NCI-H2227 treated with DMSO at 0.1 percent for 48 hours (cell line): ENCODE results near the gene URB1.

Experiments used
- DNase-seq: peaks from one replicate; lab custom pipeline; 2025; lab: John Stamatoyannopoulos, UW

URB1 gene

DNA sequence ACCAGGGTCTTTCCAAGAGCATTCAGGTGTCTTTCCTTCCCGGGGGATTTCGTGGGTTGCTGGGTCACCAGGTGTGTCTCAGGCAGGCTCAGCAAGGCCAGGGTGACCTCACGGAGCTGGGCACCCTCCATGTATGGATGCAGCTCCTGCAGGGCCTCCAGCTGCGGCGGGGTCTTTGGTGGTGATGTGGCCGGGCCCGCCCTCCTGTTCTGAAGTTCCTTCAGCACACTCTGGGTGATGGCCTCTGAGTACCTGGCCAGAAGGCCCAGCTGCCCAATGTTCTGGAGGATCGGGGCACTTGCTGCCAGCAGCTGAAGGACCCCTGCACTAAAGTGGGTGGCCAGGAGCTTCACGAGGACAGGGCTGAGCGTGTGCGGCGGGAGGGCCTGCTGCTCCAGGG, 45.5 kb downstream of the URB1 start:
- no peak for DNase-seq

- no peak for DNase-seq
Measured at GRCh38 chr21:32346951-32347350, 45.9 kb downstream of the URB1 start.

DNA sequence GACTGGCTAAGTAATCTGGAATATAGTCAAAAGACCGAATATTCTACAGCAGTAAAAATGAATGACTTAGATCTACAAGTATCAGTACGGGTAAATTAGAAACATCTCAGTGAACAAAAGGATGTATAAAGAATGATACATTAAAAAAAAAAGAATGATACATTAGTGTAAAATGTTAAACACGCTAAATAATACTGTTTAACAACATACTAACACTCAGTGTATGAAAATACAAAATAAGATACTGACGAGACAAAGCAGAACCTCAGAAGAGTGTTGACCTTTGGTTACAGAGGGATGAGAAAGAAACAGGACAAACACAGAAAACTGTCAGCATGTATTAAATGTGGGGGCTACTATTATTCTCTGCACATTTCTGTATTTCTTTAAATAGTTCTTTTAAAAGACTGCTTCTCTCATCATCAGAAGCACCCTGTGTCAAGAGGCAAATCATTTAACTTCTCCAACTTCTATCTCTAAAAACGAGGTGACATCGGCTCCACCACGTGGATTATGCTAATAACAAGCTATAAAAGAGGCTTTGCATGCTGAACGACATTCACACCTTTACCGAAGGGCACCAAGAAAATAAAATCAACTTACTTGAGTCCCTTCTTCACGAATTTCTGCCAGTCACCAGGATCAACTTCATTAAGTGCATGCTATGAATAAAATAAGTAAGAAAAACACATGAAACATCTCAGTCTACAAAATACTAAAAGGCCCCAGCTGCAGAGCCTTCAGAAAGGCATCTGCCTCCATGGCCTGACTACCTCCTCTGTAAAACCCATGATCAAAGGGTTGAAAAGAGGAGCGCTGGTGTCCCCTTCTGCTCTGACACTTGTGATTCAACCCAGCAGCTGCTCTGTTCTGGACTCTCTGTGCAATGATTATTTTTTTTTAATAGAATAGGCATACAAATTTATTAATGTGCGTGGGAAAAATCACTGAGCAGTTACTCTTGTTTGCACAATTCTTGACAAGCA, 51.7 kb downstream of the URB1 start:
- no peak for DNase-seq

GRCh38 chr21:32338209-32338921, 54.4 kb downstream of the URB1 start:
- no peak for DNase-seq

DNA sequence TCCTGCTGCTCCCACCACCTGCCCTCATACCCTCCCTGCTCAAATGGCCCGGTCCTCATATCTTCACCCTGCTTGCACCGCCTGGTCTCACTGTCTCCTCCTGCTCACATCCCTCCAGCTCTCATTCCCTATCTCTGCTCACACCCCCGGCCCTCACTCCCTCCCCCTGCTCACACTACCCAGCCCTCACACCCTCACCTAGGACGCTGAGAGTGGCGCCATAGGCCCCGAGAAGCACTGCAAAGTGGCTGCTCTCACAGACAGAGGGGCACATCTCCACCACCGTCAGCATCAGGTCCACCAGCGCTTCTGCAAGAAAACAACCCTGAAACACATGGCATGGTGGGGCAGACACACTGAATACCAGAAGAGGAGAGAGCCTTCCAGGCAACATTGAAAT, 55.6 kb downstream of the URB1 start:
- DNase-seq = no peak

- DNase-seq = no peak
Measured at GRCh38 chr21:32336711-32337110, 56.1 kb downstream of the URB1 start.

GRCh38 chr21:32335601-32336575, 56.9 kb downstream of the URB1 start:
- DNase-seq = no peak

GRCh38 chr21:32334980-32335531, 57.8 kb downstream of the URB1 start:
- no peak for DNase-seq

- DNase-seq = no peak
Measured at GRCh38 chr21:32333953-32334673, 58.7 kb downstream of the URB1 start.

GRCh38 chr21:32332463-32332951, 60.3 kb downstream of the URB1 start:
- no peak for DNase-seq

- DNase-seq = no peak
Measured at GRCh38 chr21:32331444-32332305, 61.1 kb downstream of the URB1 start.

DNA sequence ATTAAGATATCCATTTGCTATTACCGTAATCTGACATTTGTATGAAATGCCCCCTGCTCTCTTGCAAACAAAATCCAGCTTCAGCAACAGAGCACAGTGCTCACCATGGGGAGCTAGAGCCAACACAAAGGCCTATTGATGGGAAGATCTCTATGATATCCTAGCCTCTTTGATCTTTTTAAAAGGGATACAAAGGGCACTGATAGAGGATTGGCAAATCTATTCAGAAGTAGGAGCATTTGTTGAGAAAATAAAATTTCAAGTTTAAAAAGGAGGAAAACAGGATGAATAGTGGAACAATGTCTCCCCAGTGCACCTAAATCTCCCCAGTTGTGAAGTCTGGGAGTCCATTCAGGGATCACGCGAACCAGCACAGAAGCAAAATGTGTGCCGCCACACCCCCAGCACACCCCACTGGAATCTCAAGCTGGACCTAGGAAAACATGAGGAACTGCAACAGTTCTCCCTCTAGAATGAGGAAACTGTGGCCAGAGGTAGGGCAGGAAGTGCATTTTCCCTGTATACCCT, 62.0 kb downstream of the URB1 start:
- no peak for DNase-seq

GRCh38 chr21:32329776-32330175, 63.0 kb downstream of the URB1 start:
- DNase-seq = no peak

DNA sequence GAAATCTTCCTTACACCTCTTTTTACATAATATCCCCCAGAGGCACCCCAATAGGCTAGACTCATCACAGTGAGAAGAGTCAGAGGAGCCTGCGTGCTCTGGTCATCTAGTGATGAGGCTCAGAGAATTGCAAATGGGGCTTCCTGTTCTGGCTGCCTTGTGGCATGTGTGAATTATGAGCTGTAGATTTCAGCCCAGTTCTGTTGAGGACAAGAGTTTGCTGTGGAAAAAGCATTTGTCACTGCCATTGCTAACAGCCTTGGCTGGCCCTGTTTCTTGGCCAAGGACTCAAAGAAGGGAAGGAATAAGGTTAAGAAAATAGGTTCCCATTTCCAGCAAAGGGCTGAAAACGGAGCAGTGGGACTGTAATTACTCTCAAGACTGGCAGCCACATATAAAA, 63.5 kb downstream of the URB1 start:
- DNase-seq = no peak

- DNase-seq = no peak
Measured at GRCh38 chr21:32328595-32328994, 64.2 kb downstream of the URB1 start.

DNA sequence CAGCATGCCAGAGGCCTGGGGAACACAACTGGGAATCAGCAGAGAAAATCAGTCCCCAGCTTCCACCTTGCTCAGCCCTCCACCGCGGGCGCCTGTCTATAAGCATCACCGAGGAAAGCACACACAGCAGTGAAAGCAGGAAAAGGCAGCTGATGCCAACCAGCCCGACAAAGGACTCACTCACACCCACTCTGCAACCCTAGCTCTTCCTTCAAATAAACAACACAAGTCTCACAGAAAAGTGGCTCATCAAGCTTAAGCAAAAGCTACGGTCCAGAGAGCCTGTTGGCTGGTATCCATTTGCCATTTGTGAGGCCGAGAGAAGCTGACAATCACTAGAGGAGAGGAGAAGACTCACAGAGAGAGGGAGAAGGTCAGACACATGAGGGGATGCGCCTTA, 67.1 kb downstream of the URB1 start:
- no peak for DNase-seq

DNA sequence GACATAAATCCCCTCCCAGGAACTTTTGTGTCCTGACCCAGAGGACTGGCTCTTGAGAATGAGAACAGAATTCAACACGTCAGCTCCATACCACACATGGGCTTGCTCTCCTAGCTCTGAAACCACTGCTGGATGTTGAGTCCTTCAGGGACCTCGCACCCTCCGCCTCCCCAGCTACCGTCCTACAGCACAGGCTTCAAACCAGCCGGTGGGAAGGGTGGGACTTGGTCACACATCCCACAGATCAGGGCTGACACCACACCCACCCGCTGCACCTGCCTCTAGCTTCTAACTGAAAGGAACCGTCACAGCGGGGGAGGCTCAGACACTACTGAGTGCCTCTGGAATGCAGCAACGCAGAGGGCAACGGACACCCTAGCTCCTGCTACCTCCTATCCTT, 70.1 kb downstream of the URB1 start:
- no peak for DNase-seq

GRCh38 chr21:32322103-32322502, 70.7 kb downstream of the URB1 start:
- DNase-seq = no peak

DNA sequence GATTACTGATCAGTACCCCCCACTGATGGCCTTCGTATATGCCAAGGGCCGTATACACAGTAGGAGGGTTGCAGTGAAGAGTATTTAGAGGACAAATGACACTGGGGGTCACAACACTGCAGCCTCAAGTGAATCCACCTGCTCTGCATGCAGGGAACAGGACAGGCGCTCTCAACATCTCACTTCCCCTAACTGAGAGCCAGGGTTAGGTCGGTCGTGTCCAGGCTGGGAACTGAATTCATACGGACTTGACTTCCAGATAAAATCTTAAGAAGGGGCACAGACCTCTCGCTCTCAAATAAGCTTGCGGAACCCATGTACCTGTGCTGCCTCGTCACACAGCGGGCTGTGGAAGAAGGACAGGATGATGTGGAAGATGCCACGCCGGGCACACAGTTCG, 71.3 kb downstream of the URB1 start:
- no peak for DNase-seq

GRCh38 chr21:32320726-32321125, 72.1 kb downstream of the URB1 start:
- DNase-seq = no peak
